SK-N-MC (cell line): ENCODE results near the gene OR13D1.

Experiments used
- DNase-seq: peaks from one replicate; pipeline ENCODE4 v3.0.0-alpha.2; 2011; ENCODE audit warnings: low read depth, low spot score
- H3K27ac ChIP-seq: fragments of 200-600 bp; sonication (generic); 2 replicates; pipeline ENCODE4 v1.5.1; 2016; ENCODE audit warnings: mixed run types
- H3K36me3 ChIP-seq: fragments of 200-600 bp; sonication (generic); 2 replicates; pipeline ENCODE4 v1.6.1; 2017; ENCODE audit warnings: antibody characterized with exemption, low read length, mixed read lengths; ENCODE audit not compliant: insufficient read depth
- H3K4me3 ChIP-seq: fragments of 200-600 bp; sonication (generic); 2 replicates; pipeline ENCODE4 v1.5.1; 2016
- H3K9ac ChIP-seq: fragments of 200-600 bp; sonication (generic); 2 replicates; pipeline ENCODE4 v1.8.0; 2017; ENCODE audit warnings: mixed run types, mixed read lengths; ENCODE audit not compliant: insufficient read length
- H3K9me3 ChIP-seq: fragments of 200-600 bp; sonication (generic); 2 replicates; pipeline ENCODE4 v1.6.1; 2017; ENCODE audit warnings: low read depth, mild to moderate bottlenecking, antibody characterized with exemption, low read length, moderate library complexity, mixed read lengths
- EZH2 ChIP-seq: fragments of 200-600 bp; sonication (generic); IDR thresholded peaks from one replicate; pipeline ENCODE4 v1.6.1; 2017; ENCODE audit warnings: antibody characterized with exemption
- FOXP2 ChIP-seq: optimal IDR thresholded peaks from 2 replicates; pipeline ENCODE3; 2011; ENCODE audit warnings: mild to moderate bottlenecking, moderate library complexity; ENCODE audit not compliant: insufficient read depth; ENCODE audit errors: extremely low read length, control extremely low read depth
- POLR2AphosphoS5 ChIP-seq: IDR thresholded peaks from 2 replicates; pipeline ENCODE4 v1.6.1; 2012; ENCODE audit warnings: mild to moderate bottlenecking, low read depth, low read length, borderline replicate concordance

OR13D1 gene

GRCh38 chr9:104738452-104738851, 44.1 kb downstream of the OR13D1 start:
- Histone ChIP-seq H3K27ac (no peak overlapping the region; the same call in 1 of the 2 replicates), H3K36me3 (no peaks in the 10 kb centered on the region), H3K9me3 (no peaks in the 10 kb centered on the region), H3K9ac (no peak overlapping the region), H3K4me3 (no peak overlapping the region)
- TF ChIP-seq FOXP2 (no peak), EZH2 (no peak), POLR2AphosphoS5 (no peak)
- no peak for DNase-seq

GRCh38 chr9:104740621-104741020, 46.3 kb downstream of the OR13D1 start:
- H3K4me3 ChIP-seq: peak overlapping the region; percentile 19; the same call in 1 of the 2 replicates
- no peaks in the 10 kb centered on the region for H3K9me3 ChIP-seq
- H3K27ac ChIP-seq: peak overlapping the region; percentile 88
- no peak overlapping the region for H3K9ac ChIP-seq
- H3K36me3 ChIP-seq: no peaks in the 10 kb centered on the region
- TF ChIP-seq POLR2AphosphoS5 (no peak), FOXP2 (no peak), EZH2 (no peak)
- peak; percentile 68 for DNase-seq

GRCh38 chr9:104743376-104743985, 49.2 kb downstream of the OR13D1 start:
- no peak overlapping the region for H3K27ac ChIP-seq
- H3K4me3 ChIP-seq: no peak overlapping the region
- no peaks in the 10 kb centered on the region for H3K9me3 ChIP-seq
- H3K36me3 ChIP-seq: no peaks in the 10 kb centered on the region
- TF ChIP-seq FOXP2 (no peak), POLR2AphosphoS5 (no peak), EZH2 (no peak)
- DNase-seq: peak; percentile 59
- no peak overlapping the region for H3K9ac ChIP-seq
